Activated CD8-positive, alpha-beta T cell treated with anti-CD3 and anti-CD28 coated beads for 36 hours (primary cell): ENCODE measurements around the gene NAPSA. TPM values are rescaled to one million over a fixed set of nuclear protein-coding genes. Genes with fewer than 3 reads are reported as not detected.

Experiments
- ATAC-seq: fragments of 200-7000 bp; cut with Tn5 transposase; one replicate; pipeline ENCODE4 v1.10.0; 2021; ENCODE audit warnings: mild to moderate bottlenecking, moderate library complexity
- CTCF ChIA-PET: fragments of 350-600 bp; sonication (Branson Sonifier 250); formaldehyde crosslinking; loops from one replicate; lab custom pipeline; 2021; ENCODE audit warnings: antibody characterized with exemption; lab: Charles Lee
- POLR2A ChIA-PET: fragments of 350-600 bp; sonication (Branson Sonifier 250); formaldehyde crosslinking; loops from one replicate; lab custom pipeline; 2021; ENCODE audit warnings: antibody characterized with exemption; lab: Charles Lee
- DNase-seq: peaks from one replicate; pipeline ENCODE4 v3.0.0-alpha.2; 2020
- H3K27ac Mint-ChIP-seq: one replicate; pipeline ENCODE4 v1.8.0; 2021; ENCODE audit warnings: mild to moderate bottlenecking, mixed read lengths
- H3K27me3 Mint-ChIP-seq: one replicate; pipeline ENCODE4 v1.8.0; 2021; ENCODE audit warnings: mixed read lengths
- H3K36me3 Mint-ChIP-seq: one replicate; pipeline ENCODE4 v1.8.0; 2021; ENCODE audit warnings: low read depth, mixed read lengths
- H3K4me1 Mint-ChIP-seq: one replicate; pipeline ENCODE4 v1.8.0; 2021; ENCODE audit warnings: low read depth, mixed read lengths
- H3K4me3 Mint-ChIP-seq: one replicate; pipeline ENCODE4 v1.8.0; 2021; ENCODE audit warnings: mild to moderate bottlenecking, moderate library complexity, mixed read lengths
- H3K9me3 Mint-ChIP-seq: one replicate; pipeline ENCODE4 v1.8.0; 2021; ENCODE audit warnings: mixed read lengths
- CTCF ChIP-seq: fragments of 200-600 bp; IDR thresholded peaks from one replicate; pipeline ENCODE4 v1.8.0; 2022; ENCODE audit warnings: antibody characterized with exemption, mild to moderate bottlenecking
- intact Hi-C: fragments of 100-400 bp; cut with micrococcal nuclease; formaldehyde crosslinking; loops from one replicate; pipeline ENCODE4 v1.10.0; 2022
- total RNA-seq, 2 experiments: library from RNA; stranded (reverse); gene quantifications; one replicate each; pipeline ENCODE4 v1.2.3, GENCODE V29; 2021

The NAPSA gene
- total RNA-seq, 2 experiments from 2014 or later: 18.3 to 20.0 TPM

- POLR2A ChIA-PET: interaction anchor here (0.5 to 0.8 kb wide), 2 partner anchors 16 to 482 kb away, joined by 3 read pairs; no protein-coding TSS in a partner anchor
- CTCF ChIA-PET: interaction anchor here (1.5 kb wide), 1 partner anchor 26 kb away, joined by 4 read pairs; the partner anchor contains the start of gene POLD1
- no peak for TF ChIP-seq CTCF
- H3K27me3 Mint-ChIP-seq: no peaks in the 10 kb centered on the region
- peaks cover 31% of the 10 kb centered on the region for H3K36me3 Mint-ChIP-seq
- no peak for ATAC-seq
- no peak overlapping the region for H3K4me3 Mint-ChIP-seq
- DNase-seq: no peak
- intact Hi-C loops: loop anchor here (10.0 kb wide), 1 partner anchor 45 kb away; the partner anchor contains the start of gene NAPSA
- H3K27ac Mint-ChIP-seq: no peak overlapping the region
- no peaks in the 10 kb centered on the region for H3K4me1 Mint-ChIP-seq
- no peaks in the 10 kb centered on the region for H3K9me3 Mint-ChIP-seq
Measured at GRCh38 chr19:50410109-50410508, 44.7 kb upstream of the NAPSA start.

- POLR2A ChIA-PET: interaction anchor here (0.8 kb wide), 1 partner anchor 11 kb away, joined by 3 read pairs; no protein-coding TSS in a partner anchor
- ATAC-seq (no peak), DNase-seq (no peak)
- Mint-ChIP-seq H3K4me3 (no peak overlapping the region), H3K9me3 (no peaks in the 10 kb centered on the region), H3K27me3 (no peaks in the 10 kb centered on the region), H3K4me1 (no peaks in the 10 kb centered on the region), H3K36me3 (peaks cover 25% of the 10 kb centered on the region), H3K27ac (no peak overlapping the region)
- intact Hi-C loops: no loop called here
- CTCF ChIA-PET: interaction anchor here (0.6 kb wide), 1 partner anchor 44 kb away, joined by 5 read pairs; no protein-coding TSS in a partner anchor
- no peak for TF ChIP-seq CTCF
Measured at GRCh38 chr19:50409347-50409746, 43.9 kb upstream of the NAPSA start.

- ChIA-PET POLR2A (no interaction called here), CTCF (no interaction called here)
- Mint-ChIP-seq H3K27ac (no peak overlapping the region), H3K27me3 (no peaks in the 10 kb centered on the region), H3K36me3 (peaks cover 26% of the 10 kb centered on the region), H3K4me1 (no peaks in the 10 kb centered on the region), H3K4me3 (no peak overlapping the region), H3K9me3 (no peaks in the 10 kb centered on the region)
- no peak for TF ChIP-seq CTCF
- intact Hi-C loops: no loop called here
- DNase-seq (no peak), ATAC-seq (no peak)
Measured at GRCh38 chr19:50406829-50407228, 41.4 kb upstream of the NAPSA start.

- Mint-ChIP-seq H3K27ac (no peak overlapping the region), H3K36me3 (peaks cover 26% of the 10 kb centered on the region), H3K4me3 (no peak overlapping the region), H3K4me1 (no peaks in the 10 kb centered on the region), H3K9me3 (no peaks in the 10 kb centered on the region), H3K27me3 (no peaks in the 10 kb centered on the region)
- intact Hi-C loops: no loop called here
- POLR2A ChIA-PET: no interaction called here
- ATAC-seq (no peak), DNase-seq (no peak)
- CTCF ChIA-PET: no interaction called here
- TF ChIP-seq CTCF: no peak
Measured at GRCh38 chr19:50406156-50406820, 40.8 kb upstream of the NAPSA start.

GRCh38 chr19:50402544-50403301, 37.3 kb upstream of the NAPSA start:
- H3K4me1 Mint-ChIP-seq: no peaks in the 10 kb centered on the region
- ChIA-PET POLR2A (interaction anchor here (0.5 kb wide), 1 partner anchor 13 kb away, joined by 3 read pairs; no protein-coding TSS in a partner anchor), CTCF (no interaction called here)
- no peaks in the 10 kb centered on the region for H3K9me3 Mint-ChIP-seq
- H3K36me3 Mint-ChIP-seq: peaks cover 35% of the 10 kb centered on the region
- no peak for DNase-seq
- no peak overlapping the region for H3K4me3 Mint-ChIP-seq
- H3K27ac Mint-ChIP-seq: no peak overlapping the region
- no peaks in the 10 kb centered on the region for H3K27me3 Mint-ChIP-seq
- intact Hi-C loops: no loop called here
- no peak for ATAC-seq
- TF ChIP-seq CTCF: no peak
